WTC11 (cell line): ENCODE measurements around the gene SMIM24. TPM values are rescaled to one million over a fixed set of nuclear protein-coding genes. Genes with fewer than 3 reads are reported as not detected.
A peak's percentile ranks its signal among the peaks of the same experiment; 100 is the strongest.

Experiments used
- ATAC-seq: fragments of 200-7000 bp; cut with Tn5 transposase; 2 replicates; pipeline ENCODE4 v1.10.0; 2021; ENCODE audit warnings: mild to moderate bottlenecking, moderate library complexity
- CTCF ChIA-PET: fragments of 300-600 bp; sonication (Branson Sonifier 250); formaldehyde crosslinking; loops from one replicate; lab custom pipeline; 2021; ENCODE audit warnings: antibody characterized with exemption; lab: Charles Lee
- POLR2A ChIA-PET: fragments of 350-600 bp; sonication (Branson Sonifier 250); formaldehyde crosslinking; loops from one replicate; lab custom pipeline; 2021; ENCODE audit warnings: antibody characterized with exemption; lab: Charles Lee
- DNase-seq: peaks from one replicate; pipeline ENCODE4 v3.0.0; 2021; ENCODE audit warnings: low spot score
- H3K27ac Mint-ChIP-seq: 2 replicates; pipeline ENCODE4 v1.8.0; 2021; ENCODE audit warnings: mixed read lengths
- H3K27me3 Mint-ChIP-seq: 2 replicates; pipeline ENCODE4 v1.8.0; 2021; ENCODE audit warnings: low read depth, mild to moderate bottlenecking, moderate library complexity, mixed read lengths
- H3K36me3 Mint-ChIP-seq: 2 replicates; pipeline ENCODE4 v1.8.0; 2021; ENCODE audit warnings: mixed read lengths
- H3K4me1 Mint-ChIP-seq: 2 replicates; pipeline ENCODE4 v1.8.0; 2022; ENCODE audit warnings: mixed read lengths
- H3K4me3 Mint-ChIP-seq: 2 replicates; pipeline ENCODE4 v1.8.0; 2021; ENCODE audit warnings: mild to moderate bottlenecking, moderate library complexity, mixed read lengths
- H3K9me3 Mint-ChIP-seq: 2 replicates; pipeline ENCODE4 v1.8.0; 2021; ENCODE audit warnings: mixed read lengths
- CBFB ChIP-seq: sonication (generic); formaldehyde crosslinking; IDR thresholded peaks from 2 replicates; pipeline ENCODE4 v1.8.1; 2022; ENCODE audit warnings: mild to moderate bottlenecking, low read depth, missing genetic modification reagents
- ELF4 ChIP-seq: sonication (generic); formaldehyde crosslinking; IDR thresholded peaks from 2 replicates; pipeline ENCODE4 v1.8.1; 2022; ENCODE audit warnings: low read depth, mild to moderate bottlenecking, moderate library complexity, missing genetic modification reagents
- GABPB1 ChIP-seq: sonication (generic); formaldehyde crosslinking; IDR thresholded peaks from 2 replicates; pipeline ENCODE4 v1.8.1; 2023; ENCODE audit warnings: mild to moderate bottlenecking, missing genetic modification reagents
- NFYB ChIP-seq: sonication (generic); formaldehyde crosslinking; conservative IDR thresholded peaks from 2 replicates; pipeline ENCODE4 v1.8.0; 2022; ENCODE audit warnings: low read depth, missing genetic modification reagents
- PRRX2 ChIP-seq: fragments of 250-450 bp; sonication (Bioruptor Pico); IDR thresholded peaks from 2 replicates; pipeline ENCODE4 v1.8.0; 2021; ENCODE audit warnings: mild to moderate bottlenecking
- RELA ChIP-seq: sonication (generic); formaldehyde crosslinking; IDR thresholded peaks from 2 replicates; pipeline ENCODE4 v1.8.1; 2022; ENCODE audit warnings: missing genetic modification reagents, mild to moderate bottlenecking, borderline replicate concordance
- RORB ChIP-seq: fragments of 250-450 bp; sonication (Bioruptor Pico); IDR thresholded peaks from 2 replicates; pipeline ENCODE4 v1.9.0; 2021; ENCODE audit warnings: mild to moderate bottlenecking
- SMAD4 ChIP-seq: sonication (generic); formaldehyde crosslinking; IDR thresholded peaks from 2 replicates; pipeline ENCODE4 v1.8.0; 2022; ENCODE audit warnings: mild to moderate bottlenecking, missing genetic modification reagents
- SP1 ChIP-seq: sonication (generic); formaldehyde crosslinking; conservative IDR thresholded peaks from 2 replicates; pipeline ENCODE4 v1.8.1; 2022; ENCODE audit warnings: missing genetic modification reagents
- USF2 ChIP-seq: sonication (generic); formaldehyde crosslinking; IDR thresholded peaks from 2 replicates; pipeline ENCODE4 v1.8.1; 2023; ENCODE audit warnings: mild to moderate bottlenecking, missing genetic modification reagents, moderate library complexity
- ZNF281 ChIP-seq: sonication (generic); formaldehyde crosslinking; IDR thresholded peaks from 2 replicates; pipeline ENCODE4 v1.8.0; 2023; ENCODE audit warnings: mild to moderate bottlenecking, missing genetic modification reagents
- ZNF396 ChIP-seq: fragments of 250-450 bp; sonication (Bioruptor Pico); IDR thresholded peaks from 2 replicates; pipeline ENCODE4 v1.8.0; 2021; ENCODE audit warnings: mild to moderate bottlenecking, moderate library complexity, borderline replicate concordance
- total RNA-seq: library from RNA; stranded (reverse); gene quantifications from 3 replicates; pipeline ENCODE4 v1.2.3, GENCODE V29; 2021
- TF ChIP-seq, protein P1 (sequence below): fragments of 250-450 bp; sonication (Bioruptor Pico); conservative IDR thresholded peaks from 2 replicates; pipeline ENCODE4 v1.9.0; 2021; ENCODE audit warnings: mild to moderate bottlenecking
- TF ChIP-seq, protein P2 (sequence below): sonication (generic); formaldehyde crosslinking; IDR thresholded peaks from 2 replicates; pipeline ENCODE4 v1.8.0; 2023; ENCODE audit warnings: missing genetic modification reagents
- TF ChIP-seq, protein P3 (sequence below): sonication (generic); formaldehyde crosslinking; IDR thresholded peaks from 2 replicates; pipeline ENCODE4 v1.8.1; 2023; ENCODE audit warnings: mild to moderate bottlenecking, moderate library complexity, missing genetic modification reagents

SMIM24 gene
- total RNA-seq, 1 experiment from 2014 or later = 2.8 TPM

DNA sequence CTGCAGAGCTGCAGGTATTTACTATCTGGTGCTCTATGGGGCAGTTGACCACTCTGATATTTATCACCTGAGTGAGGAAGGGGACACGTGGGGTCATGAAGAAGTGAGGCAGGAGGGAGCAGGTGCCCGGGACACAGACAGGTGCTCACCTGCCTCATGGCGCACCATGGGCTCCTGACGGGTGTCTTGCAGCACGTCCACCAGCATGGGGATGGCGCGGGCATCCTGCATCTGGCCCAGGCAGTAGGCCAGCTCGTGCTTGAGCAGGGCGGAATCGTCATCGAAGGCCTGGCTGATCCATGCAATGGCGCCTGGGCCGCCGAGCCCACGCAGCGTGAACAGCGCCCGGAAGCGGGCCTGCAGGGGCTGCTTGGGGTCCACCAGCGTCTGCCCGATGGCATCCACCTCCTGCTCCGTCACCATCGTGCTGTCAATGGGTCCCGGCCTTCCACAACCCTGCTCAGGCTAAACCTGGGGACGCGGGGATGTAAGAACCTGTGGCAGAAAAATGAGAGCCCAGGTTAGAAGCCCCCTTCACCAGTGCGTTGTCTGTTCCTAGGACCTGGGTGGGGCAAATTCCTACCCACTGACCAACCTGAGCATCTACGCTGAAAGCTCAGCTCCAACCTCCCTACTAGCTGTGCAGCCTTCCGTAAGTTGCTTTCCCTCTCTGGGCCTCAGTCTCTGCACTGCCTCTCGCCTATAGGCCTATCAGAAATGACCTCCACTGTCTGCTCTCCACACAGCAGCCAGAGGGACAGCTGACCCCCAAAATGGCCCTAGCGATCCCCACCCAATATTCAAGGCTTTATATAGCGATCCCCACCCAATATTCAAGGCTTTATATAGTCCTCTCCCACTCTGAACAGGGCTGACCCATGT, 16.3 kb upstream of the SMIM24 start (continued):
- no peak for TF ChIP-seq CBFB (CRISPR knock-in tag)
- TF ChIP-seq SMAD4 = no peak
- TF ChIP-seq, all 79 proteins: peak for 0

- POLR2A ChIA-PET = interaction anchor here (0.6 kb wide), 1 partner anchor 10 kb away, joined by 4 read pairs; no protein-coding TSS in a partner anchor
- no peak for DNase-seq
- Mint-ChIP-seq H3K4me1 (0 out of 2 replicates have a peak, but pooled peaks cover 3% of the 10 kb centered on the region), H3K9me3 (no peaks in the 10 kb centered on the region), H3K4me3 (no peak overlapping the region), H3K27ac (no peak overlapping the region), H3K27me3 (no peaks in the 10 kb centered on the region), H3K36me3 (peaks cover 31% of the 10 kb centered on the region)
- TF ChIP-seq ELF4 (CRISPR knock-in tag) (no peak), ZNF396 (CRISPR knock-in tag) (no peak), SP1 (CRISPR knock-in tag) (no peak), ZNF281 (CRISPR knock-in tag) (no peak), USF2 (CRISPR knock-in tag) (no peak), PRRX2 (CRISPR knock-in tag) (no peak), RELA (CRISPR knock-in tag) (no peak), GABPB1 (CRISPR knock-in tag) (no peak)
- TF ChIP-seq, protein P1, sequence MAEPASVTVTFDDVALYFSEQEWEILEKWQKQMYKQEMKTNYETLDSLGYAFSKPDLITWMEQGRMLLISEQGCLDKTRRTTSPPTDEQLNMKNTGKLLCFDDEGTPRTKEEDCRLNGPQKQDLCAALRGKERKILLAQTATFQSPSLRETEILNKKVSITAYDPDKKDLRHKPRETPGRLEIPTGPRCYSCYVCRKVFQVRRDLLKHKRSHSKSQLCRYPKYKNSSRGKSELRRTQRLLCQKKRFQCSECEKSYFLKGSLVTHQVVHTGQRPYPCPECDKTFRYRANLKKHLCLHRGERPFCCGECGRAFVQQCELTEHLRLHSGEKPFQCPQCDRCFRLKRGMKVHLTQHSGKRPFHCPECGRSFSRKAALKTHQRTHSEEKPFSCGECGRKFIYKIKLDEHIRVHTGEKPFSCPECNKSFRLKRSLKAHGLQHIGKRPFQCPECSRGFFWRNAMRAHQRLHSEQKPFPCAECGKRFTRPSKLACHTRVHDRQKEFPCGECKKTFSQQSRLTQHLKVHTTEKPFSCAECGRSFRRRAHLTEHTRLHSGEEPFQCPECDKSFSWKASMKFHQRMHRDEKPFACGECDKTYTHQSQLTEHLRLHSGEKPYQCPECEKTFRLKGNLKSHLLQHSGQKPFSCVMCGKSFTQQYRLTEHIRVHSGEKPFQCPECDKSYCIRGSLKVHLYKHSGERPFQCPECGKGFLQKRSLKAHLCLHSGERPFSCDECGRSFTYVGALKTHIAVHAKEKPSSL (CRISPR knock-in tag) = no peak
- TF ChIP-seq, protein P2, sequence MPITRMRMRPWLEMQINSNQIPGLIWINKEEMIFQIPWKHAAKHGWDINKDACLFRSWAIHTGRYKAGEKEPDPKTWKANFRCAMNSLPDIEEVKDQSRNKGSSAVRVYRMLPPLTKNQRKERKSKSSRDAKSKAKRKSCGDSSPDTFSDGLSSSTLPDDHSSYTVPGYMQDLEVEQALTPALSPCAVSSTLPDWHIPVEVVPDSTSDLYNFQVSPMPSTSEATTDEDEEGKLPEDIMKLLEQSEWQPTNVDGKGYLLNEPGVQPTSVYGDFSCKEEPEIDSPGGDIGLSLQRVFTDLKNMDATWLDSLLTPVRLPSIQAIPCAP = no peak
- TF ChIP-seq, protein P3, sequence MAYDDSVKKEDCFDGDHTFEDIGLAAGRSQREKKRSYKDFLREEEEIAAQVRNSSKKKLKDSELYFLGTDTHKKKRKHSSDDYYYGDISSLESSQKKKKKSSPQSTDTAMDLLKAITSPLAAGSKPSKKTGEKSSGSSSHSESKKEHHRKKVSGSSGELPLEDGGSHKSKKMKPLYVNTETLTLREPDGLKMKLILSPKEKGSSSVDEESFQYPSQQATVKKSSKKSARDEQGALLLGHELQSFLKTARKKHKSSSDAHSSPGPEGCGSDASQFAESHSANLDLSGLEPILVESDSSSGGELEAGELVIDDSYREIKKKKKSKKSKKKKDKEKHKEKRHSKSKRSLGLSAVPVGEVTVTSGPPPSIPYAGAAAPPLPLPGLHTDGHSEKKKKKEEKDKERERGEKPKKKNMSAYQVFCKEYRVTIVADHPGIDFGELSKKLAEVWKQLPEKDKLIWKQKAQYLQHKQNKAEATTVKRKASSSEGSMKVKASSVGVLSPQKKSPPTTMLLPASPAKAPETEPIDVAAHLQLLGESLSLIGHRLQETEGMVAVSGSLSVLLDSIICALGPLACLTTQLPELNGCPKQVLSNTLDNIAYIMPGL = no peak
- ATAC-seq = no peak
- CTCF ChIA-PET = interaction anchor here (1.0 to 2.3 kb wide), 3 partner anchors 9 to 189 kb away, joined by 3 to 16 read pairs (median 3); partner anchors contain the start of gene SMIM44
Measured at GRCh38 chr19:3494559-3494958, 14.2 kb upstream of the SMIM24 start.

DNA sequence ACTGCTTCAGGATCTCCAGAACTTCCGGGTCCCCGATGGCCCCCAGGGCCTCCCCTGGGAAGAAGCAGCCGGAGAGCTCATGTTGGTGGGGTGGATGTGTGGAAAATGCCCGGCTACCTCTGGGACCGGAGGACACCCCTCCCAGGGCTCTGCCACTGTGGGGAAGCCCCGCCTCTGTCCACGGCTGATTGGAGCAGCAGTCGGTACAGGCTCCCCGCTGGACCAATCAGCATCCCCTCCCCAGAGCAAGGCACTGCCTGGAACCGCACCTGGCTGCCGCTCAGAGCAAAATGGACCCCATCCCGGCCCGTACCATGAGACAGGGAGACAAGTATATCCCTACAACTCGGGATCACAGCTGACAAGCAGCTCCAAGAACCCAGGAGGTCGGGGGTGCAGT, 13.7 kb upstream of the SMIM24 start:
- no peak overlapping the region for H3K4me3 Mint-ChIP-seq
- TF ChIP-seq NFYB (CRISPR knock-in tag) (peak; percentile 85), RORB (CRISPR knock-in tag) (no peak)
- TF ChIP-seq, all 79 proteins: peak for 1
- ChIA-PET CTCF (interaction anchor here (1.0 to 2.3 kb wide), 3 partner anchors 9 to 189 kb away, joined by 3 to 16 read pairs (median 3); partner anchors contain the start of gene SMIM44), POLR2A (interaction anchor here (0.6 kb wide), 1 partner anchor 9 kb away, joined by 4 read pairs; no protein-coding TSS in a partner anchor)
- Mint-ChIP-seq H3K4me1 (0 out of 2 replicates have a peak, but pooled peaks cover under 1% of the 10 kb centered on the region), H3K27ac (no peak overlapping the region), H3K36me3 (peaks cover 31% of the 10 kb centered on the region), H3K9me3 (no peaks in the 10 kb centered on the region), H3K27me3 (no peaks in the 10 kb centered on the region)
- peak; percentile 100 for ATAC-seq
- peak; percentile 88 for DNase-seq
